Endothelial cell of umbilical vein (primary cell): ENCODE results near the gene FAS. TPM values are rescaled to one million over a fixed set of nuclear protein-coding genes. Genes with fewer than 3 reads are reported as not detected.

Experiments used
- BruUV-seq: library from RNA; stranded (reverse); fragments of 400-500 nt; replicated peaks from 2 replicates; lab custom pipeline; 2021; lab: Mats Ljungman, UMichigan
- CTCF ChIA-PET: fragments of 300-600, 350-600 bp; sonication (Branson Sonifier 250); formaldehyde crosslinking; loops from one replicate; lab custom pipeline; 2021; ENCODE audit warnings: antibody characterized with exemption, inconsistent platforms; lab: Charles Lee
- POLR2A ChIA-PET: fragments of 300-600, 350-600 bp; sonication (Branson Sonifier 250); formaldehyde crosslinking; loops from one replicate; lab custom pipeline; 2021; ENCODE audit warnings: antibody characterized with exemption, inconsistent platforms; lab: Charles Lee
- DNase-seq: peaks from one replicate; pipeline ENCODE4 v3.0.0-alpha.2; 2011; ENCODE audit warnings: low read depth, low spot score
- FAIRE-seq: peaks from 2 replicates; lab custom pipeline; 2011; peaks lifted over from hg19 to GRCh38; lab: Jason Lieb, UNC
- H2AFZ ChIP-seq: 2 replicates; pipeline ENCODE4 v1.6.0; 2012; ENCODE audit warnings: low read depth, low read length, control low read depth, inconsistent platforms
- H3K27ac ChIP-seq: 2 replicates; pipeline ENCODE4 v1.5.1; 2011; ENCODE audit warnings: low read depth, mild to moderate bottlenecking, control low read depth, low read length, moderate library complexity; ENCODE audit not compliant: insufficient read depth
- H3K27me3 ChIP-seq, 2 experiments: 2 replicates each; pipeline versions ENCODE4 v1.6.0 to v1.6.1; 2011; ENCODE audit warnings: low read length in 2 of 2, mixed read lengths in 1 of 2; ENCODE audit not compliant: control insufficient read depth in 2 of 2, insufficient read depth in 2 of 2
- H3K36me3 ChIP-seq, 2 experiments: 2 replicates in 1 of 2; 3 replicates in 1 of 2; pipeline ENCODE4 v1.5.1; 2011; ENCODE audit warnings: low read length in 2 of 2, mild to moderate bottlenecking in 1 of 2, moderate library complexity in 1 of 2; ENCODE audit not compliant: control insufficient read depth in 2 of 2, insufficient read depth in 2 of 2; ENCODE audit errors: extremely low read depth in 1 of 2
- H3K4me1 ChIP-seq: 3 replicates; pipeline ENCODE4 v1.5.1; 2011; ENCODE audit warnings: mild to moderate bottlenecking, low read length; ENCODE audit not compliant: control insufficient read depth, insufficient read depth; ENCODE audit errors: extremely low read depth
- H3K4me2 ChIP-seq: 2 replicates; pipeline ENCODE4 v1.6.1; 2011; ENCODE audit warnings: low read length, control low read depth, mixed read lengths; ENCODE audit not compliant: insufficient read depth
- H3K4me3 ChIP-seq, 3 experiments: fragments of 200-600 bp in 1 of 3; sonication (generic), shearing (Covaris generic) in 1 of 3; replicated peaks in 1 of 3; 2 replicates each; pipeline ENCODE4 v1.5.1; 2011 to 2016; ENCODE audit warnings: control low read depth in 3 of 3, low read length in 3 of 3, mild to moderate bottlenecking in 2 of 3, inconsistent platforms in 1 of 3, low read depth in 1 of 3, moderate library complexity in 1 of 3; ENCODE audit not compliant: insufficient read depth in 1 of 3
- H3K79me2 ChIP-seq: 2 replicates; pipeline ENCODE4 v1.6.0; 2012; ENCODE audit warnings: low read length, inconsistent platforms; ENCODE audit not compliant: control insufficient read depth, insufficient read depth
- H3K9ac ChIP-seq: replicated peaks from 2 replicates; pipeline ENCODE3; 2011; ENCODE audit warnings: low read length, control low read depth; ENCODE audit not compliant: insufficient read depth; ENCODE audit errors: extremely low read depth
- H3K9me1 ChIP-seq: replicated peaks from 3 replicates; pipeline ENCODE4 v1.6.0; 2011; ENCODE audit warnings: mild to moderate bottlenecking, low read length; ENCODE audit not compliant: control insufficient read depth, insufficient read depth; ENCODE audit errors: extremely low read depth
- H3K9me3 ChIP-seq: replicated peaks from 2 replicates; pipeline ENCODE4 v1.5.1; 2012; ENCODE audit warnings: low read length, inconsistent platforms; ENCODE audit not compliant: control insufficient read depth, insufficient read depth
- H4K20me1 ChIP-seq: replicated peaks from 2 replicates; pipeline ENCODE3; 2011; ENCODE audit warnings: mild to moderate bottlenecking, low read length; ENCODE audit not compliant: control insufficient read depth, insufficient read depth; ENCODE audit errors: extremely low read depth
- EZH2 ChIP-seq: IDR thresholded peaks from 2 replicates; pipeline ENCODE4 v1.6.1; 2012; ENCODE audit warnings: borderline replicate concordance, low read depth, mild to moderate bottlenecking, moderate library complexity, low read length, inconsistent platforms; ENCODE audit not compliant: severe bottlenecking
- FOS ChIP-seq: IDR thresholded peaks from 2 replicates; pipeline ENCODE4 v1.6.1; 2011; ENCODE audit warnings: mild to moderate bottlenecking, low read length, moderate library complexity, borderline replicate concordance; ENCODE audit not compliant: insufficient read depth
- GATA2 ChIP-seq: IDR thresholded peaks from 2 replicates; pipeline ENCODE4 v1.7.0; 2011; ENCODE audit warnings: low read depth, mild to moderate bottlenecking, moderate library complexity, mixed read lengths, low read length; ENCODE audit not compliant: insufficient read length, insufficient read depth
- JUN ChIP-seq: IDR thresholded peaks from 2 replicates; pipeline ENCODE4 v1.6.1; 2011; ENCODE audit warnings: borderline replicate concordance, low read depth; ENCODE audit not compliant: insufficient read length, insufficient read depth
- MYC ChIP-seq: IDR thresholded peaks from one replicate; pipeline ENCODE4 v1.6.1; 2011; ENCODE audit warnings: mild to moderate bottlenecking, low read depth, low read length
- POLR2A ChIP-seq: IDR thresholded peaks from 2 replicates; pipeline ENCODE4 v1.6.1; 2012; ENCODE audit warnings: low read depth, mild to moderate bottlenecking, control low read depth, low read length
- POLR2AphosphoS5 ChIP-seq: IDR thresholded peaks from 2 replicates; pipeline ENCODE4 v1.6.1; 2012; ENCODE audit warnings: low read depth, mild to moderate bottlenecking, control low read depth, low read length, moderate library complexity; ENCODE audit not compliant: insufficient read depth
- dilution Hi-C: fragments of 300-500 bp; cut with MboI; formaldehyde crosslinking; loops from one replicate; pipeline ENCODE4 v1.15.0; 2019; ENCODE audit warnings: low sequenced_read_pairs; ENCODE audit not compliant: extremely low pct_ligation_motif_present
- intact Hi-C: fragments of 100-400 bp; cut with micrococcal nuclease; formaldehyde crosslinking; loops from one replicate; pipeline ENCODE4 v1.10.0; 2022
- polyA plus RNA-seq, 4 experiments: library from polyadenylated mRNA; depleted of rRNA in 3 of 4; stranded (reverse) in 3 of 4; unstranded in 1 of 4; fragments of >200 nt; gene quantifications; 2 replicates each; pipeline versions ENCODE4 v1.2.1 to v1.2.3, GENCODE V29; 2011 to 2012; ENCODE audit warnings: missing spikeins in 1 of 4
- total RNA-seq: library from RNA; stranded (reverse); gene quantifications from 2 replicates; pipeline ENCODE4 v1.2.3, GENCODE V29; 2021
- TF ChIP-seq, protein P1 (sequence below): IDR thresholded peaks from 2 replicates; pipeline ENCODE4 v1.6.1; 2011; ENCODE audit not compliant: insufficient read depth, insufficient read length
- TF ChIP-seq, protein P2 (sequence below), 2 donors: IDR thresholded peaks; 1 replicate in 1 of 2; 2 replicates in 1 of 2; pipeline ENCODE4 v1.5.1; 2011; ENCODE audit warnings: low read length in 2 of 2, mild to moderate bottlenecking in 2 of 2, moderate library complexity in 2 of 2, control low read depth in 1 of 2, inconsistent platforms in 1 of 2, low read depth in 1 of 2; ENCODE audit not compliant: insufficient read depth in 1 of 2; ENCODE audit errors: extremely low read depth in 1 of 2

Gene FAS
- total and polyA plus RNA-seq, 2 donors (not counting 3 experiments of a cell fraction or from before 2014, with no cell fraction given) = 2.0 to 6.1 TPM

DNA sequence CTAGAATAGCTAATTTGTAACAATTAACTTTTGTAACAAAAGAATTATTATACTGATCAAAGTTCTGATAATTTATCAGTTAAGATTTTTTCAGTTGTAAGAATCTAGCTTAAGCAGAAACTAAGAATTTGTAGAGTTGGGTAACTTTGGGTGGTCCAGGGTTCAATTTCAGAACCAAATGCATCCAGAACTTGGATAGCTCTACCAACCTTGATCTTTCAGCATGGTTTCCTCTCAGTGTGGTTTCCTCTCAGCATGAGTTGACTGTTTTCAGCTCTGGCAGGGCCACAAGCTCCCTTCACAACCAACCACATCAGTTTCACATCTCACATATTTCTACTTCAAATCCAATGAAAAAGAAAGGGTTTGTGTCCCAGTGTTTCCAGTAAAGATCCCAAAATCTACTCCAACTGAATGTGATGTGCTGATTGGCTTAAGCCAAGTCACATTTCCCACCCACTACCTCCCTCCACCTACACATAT lies 3.3 kb upstream of the FAS start:
- TF ChIP-seq GATA2 (no peak), MYC (no peak), POLR2AphosphoS5 (no peak), JUN (no peak), EZH2 (no peak), POLR2A (no peak), FOS (no peak)
- TF ChIP-seq, protein P1, sequence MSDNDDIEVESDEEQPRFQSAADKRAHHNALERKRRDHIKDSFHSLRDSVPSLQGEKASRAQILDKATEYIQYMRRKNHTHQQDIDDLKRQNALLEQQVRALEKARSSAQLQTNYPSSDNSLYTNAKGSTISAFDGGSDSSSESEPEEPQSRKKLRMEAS = no peak
- TF ChIP-seq, protein P2, sequence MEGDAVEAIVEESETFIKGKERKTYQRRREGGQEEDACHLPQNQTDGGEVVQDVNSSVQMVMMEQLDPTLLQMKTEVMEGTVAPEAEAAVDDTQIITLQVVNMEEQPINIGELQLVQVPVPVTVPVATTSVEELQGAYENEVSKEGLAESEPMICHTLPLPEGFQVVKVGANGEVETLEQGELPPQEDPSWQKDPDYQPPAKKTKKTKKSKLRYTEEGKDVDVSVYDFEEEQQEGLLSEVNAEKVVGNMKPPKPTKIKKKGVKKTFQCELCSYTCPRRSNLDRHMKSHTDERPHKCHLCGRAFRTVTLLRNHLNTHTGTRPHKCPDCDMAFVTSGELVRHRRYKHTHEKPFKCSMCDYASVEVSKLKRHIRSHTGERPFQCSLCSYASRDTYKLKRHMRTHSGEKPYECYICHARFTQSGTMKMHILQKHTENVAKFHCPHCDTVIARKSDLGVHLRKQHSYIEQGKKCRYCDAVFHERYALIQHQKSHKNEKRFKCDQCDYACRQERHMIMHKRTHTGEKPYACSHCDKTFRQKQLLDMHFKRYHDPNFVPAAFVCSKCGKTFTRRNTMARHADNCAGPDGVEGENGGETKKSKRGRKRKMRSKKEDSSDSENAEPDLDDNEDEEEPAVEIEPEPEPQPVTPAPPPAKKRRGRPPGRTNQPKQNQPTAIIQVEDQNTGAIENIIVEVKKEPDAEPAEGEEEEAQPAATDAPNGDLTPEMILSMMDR (IDR thresholded peaks at IDR 0.05; ENCODE audit: extremely low read depth in 1 of 2, insufficient read depth in 1 of 2, low read depth in 1 of 2, low read length in 2 of 2) = no peak
- ChIA-PET POLR2A (no interaction called here), CTCF (interaction anchor here (0.6 to 4.2 kb wide), 40 partner anchors 8 to 422 kb away, joined by 3 to 103 read pairs (median 4); partner anchors contain the start of gene CH25H)
- DNase-seq (no peak), FAIRE-seq (no peak)
- H3K9me3 ChIP-seq = no peaks in the 10 kb centered on the region
- no peak overlapping the region for H3K4me2 ChIP-seq
- H3K27me3 ChIP-seq = peaks cover 8 to 16% of the 10 kb centered on the region in 2 experiments
- H3K79me2 ChIP-seq = no peaks in the 10 kb centered on the region
- no peaks in the 10 kb centered on the region for H4K20me1 ChIP-seq
- peaks cover 26% of the 10 kb centered on the region for H3K4me1 ChIP-seq
- dilution Hi-C loops (loop anchor here (25.0 kb wide), 1 partner anchor 225 kb away; the partner anchor contains the start of gene CH25H), intact Hi-C loops (loop anchor here (1.0 kb wide), 2 partner anchors 52 to 152 kb away; no protein-coding TSS in a partner anchor)
- H3K9ac ChIP-seq = no peak overlapping the region
- H3K36me3 ChIP-seq = no peaks in the 10 kb centered on the region
- no peaks in the 10 kb centered on the region for H3K9me1 ChIP-seq
- H2AFZ ChIP-seq = no peak overlapping the region
- H3K27ac ChIP-seq = no peak overlapping the region
- no TSS peak for BruUV-seq
- H3K4me3 ChIP-seq = no peak overlapping the region
